Measurements from ENCODE around the gene PRIM2.
"Not testable (repeated sequence)": the region's sequence is repeated elsewhere in the genome, so short reads cannot be mapped to it uniquely, and the experiment has no call there.

The PRIM2 gene

DNA sequence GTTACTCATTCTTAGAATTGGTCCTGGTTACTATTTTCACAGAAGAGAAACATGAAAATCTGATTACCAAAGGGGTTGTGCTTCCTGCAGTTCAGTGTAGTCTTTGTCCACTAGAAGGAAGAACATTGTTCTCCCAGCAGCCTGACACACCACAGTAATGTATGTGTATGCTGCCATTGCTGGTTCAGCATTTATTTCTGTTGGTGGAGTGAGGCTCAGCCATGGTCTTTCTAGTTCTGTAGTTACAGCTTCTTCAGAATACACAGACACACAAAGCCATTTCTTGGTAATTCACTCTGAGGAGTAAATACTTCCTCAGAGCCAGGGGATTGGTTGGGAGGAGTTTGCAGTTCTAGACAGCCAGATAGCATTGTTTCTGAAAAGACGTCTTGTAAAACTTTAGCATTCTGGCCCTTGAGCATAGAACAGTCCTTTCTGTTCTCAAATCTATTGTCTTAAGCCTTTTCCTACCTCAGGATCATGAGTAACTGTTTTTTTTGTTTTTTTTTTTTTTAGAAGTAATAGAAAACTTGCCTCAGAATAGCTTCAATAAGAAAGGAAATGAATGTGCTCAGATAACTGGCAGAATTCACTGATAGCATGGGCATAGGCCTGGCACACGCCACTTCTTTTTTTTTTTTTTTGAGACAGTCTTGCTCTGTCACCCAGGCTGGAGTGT lies 128.5 kb downstream of the PRIM2 start:
- DNase-seq, result not testable (repeated sequence)

DNA sequence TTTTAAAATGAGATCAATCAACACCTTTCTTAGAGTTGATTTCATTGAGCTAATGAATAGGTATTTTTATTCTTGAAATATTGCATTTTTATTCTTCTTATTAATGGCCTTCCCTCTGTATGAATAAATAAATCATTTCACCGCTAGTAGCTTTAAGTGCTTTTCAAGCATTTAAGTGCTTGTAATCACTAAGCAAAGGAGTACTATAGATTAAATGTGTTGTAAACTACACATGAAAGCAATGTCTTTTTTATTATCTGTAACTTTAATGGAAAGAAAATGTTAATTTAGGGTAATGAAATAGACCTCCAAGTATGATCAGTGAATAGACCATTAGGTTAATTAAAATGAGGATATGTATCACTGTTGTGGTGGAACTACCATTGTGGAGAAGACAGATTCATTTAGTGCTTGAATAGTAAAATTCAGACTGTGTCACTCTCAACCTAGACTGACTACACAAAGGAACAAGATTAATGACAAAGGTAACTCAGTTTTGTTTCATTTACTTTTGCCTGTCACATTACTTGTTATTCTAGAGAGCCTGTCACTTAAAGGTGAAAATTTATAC lies 132.2 kb downstream of the PRIM2 start:
- DNase-seq, result not testable (repeated sequence)

DNA sequence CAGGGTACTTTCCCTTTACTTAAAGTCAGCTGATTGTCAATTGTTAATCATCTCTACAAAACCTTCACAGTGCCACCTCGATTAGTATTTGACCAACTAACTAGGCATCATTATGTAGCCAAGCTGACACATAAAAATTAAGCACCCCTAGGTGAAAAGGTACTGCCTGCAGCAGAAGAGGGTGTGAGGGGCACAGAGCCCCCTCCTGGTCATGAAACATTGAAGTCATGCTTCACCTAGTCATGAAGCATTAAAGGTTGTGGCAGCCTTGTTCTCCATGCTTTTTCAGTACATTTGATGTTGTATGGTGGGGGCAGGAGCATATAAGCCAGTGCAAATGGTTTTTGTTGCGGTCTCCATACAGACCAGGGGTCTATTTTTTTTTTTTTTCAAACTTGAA lies 142.4 kb downstream of the PRIM2 start:
- not testable (repeated sequence) for DNase-seq

GRCh38 chr6:57461022-57461421 lies 143.6 kb downstream of the PRIM2 start:
- DNase-seq, result not testable (repeated sequence)

DNA sequence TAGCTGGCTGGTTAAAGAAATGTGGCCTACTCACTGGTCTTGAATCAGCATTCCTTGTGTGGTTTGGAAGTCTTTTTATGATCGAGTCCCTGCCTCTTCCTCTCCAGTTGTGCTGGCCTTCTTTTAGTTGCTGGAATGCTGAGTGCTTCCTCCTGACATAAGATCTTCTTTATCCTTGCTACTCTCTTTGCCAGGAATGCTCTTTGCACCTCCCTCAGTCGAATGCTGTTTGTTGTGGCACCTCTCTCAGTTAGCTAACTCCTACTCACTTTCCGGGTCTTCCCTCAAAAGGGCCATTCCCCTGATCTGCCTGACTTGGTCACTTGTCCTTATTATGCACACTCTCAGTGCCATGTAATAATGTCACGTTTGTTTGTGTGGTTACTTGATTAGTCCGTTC lies 146.4 kb downstream of the PRIM2 start:
- peak; percentile 33 for DNase-seq

GRCh38 chr6:57465968-57466367 lies 148.5 kb downstream of the PRIM2 start:
- not testable (repeated sequence) for DNase-seq

GRCh38 chr6:57469072-57469471 lies 151.6 kb downstream of the PRIM2 start:
- DNase-seq, result no peak

DNA sequence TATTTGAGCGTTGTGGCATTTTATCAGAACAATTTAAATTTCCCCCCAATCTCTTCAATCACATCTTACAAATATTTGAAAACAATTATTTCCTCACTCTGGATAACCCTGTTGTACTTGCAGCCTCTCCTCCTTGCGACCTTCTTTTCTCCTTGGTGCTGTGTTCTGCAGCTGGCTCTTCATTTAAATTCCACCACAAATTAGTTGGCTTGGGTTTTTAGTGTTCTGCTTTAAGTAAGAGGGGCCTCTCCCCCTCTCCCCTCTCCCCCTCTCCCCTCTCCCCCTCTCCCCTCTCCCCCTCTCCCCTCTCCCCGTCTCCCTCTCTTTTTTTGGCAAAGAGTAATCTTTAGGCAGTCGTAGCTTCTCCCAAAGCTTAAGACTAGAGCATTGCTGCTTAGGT lies 152.7 kb downstream of the PRIM2 start:
- DNase-seq, result not testable (repeated sequence)

- DNase-seq, result not testable (repeated sequence)
Measured at GRCh38 chr6:57471314-57471864, 154.0 kb downstream of the PRIM2 start.

DNA sequence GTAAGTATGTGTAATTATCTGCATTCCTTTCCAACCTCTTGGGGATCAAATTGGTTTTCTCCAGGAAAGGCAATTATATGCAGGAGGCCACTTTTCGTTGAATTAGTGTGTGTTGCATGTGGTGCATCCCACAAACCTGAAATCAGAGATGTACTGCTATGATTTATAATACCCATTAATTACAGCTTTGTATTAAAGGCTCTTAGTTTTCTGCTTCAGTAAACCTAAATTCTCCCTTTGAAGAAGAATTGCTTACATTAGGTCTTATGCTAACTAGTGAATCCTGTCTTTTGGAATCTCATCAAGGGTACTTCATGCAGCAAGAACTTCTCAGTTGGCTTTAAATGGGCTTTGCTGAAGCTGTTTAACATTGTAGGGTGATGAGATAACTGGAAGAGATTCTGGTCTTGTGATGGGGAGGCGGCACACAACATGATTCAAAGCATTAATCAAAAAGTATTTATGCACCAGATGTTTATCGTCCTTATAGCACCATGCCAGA lies 155.5 kb downstream of the PRIM2 start:
- DNase-seq, result peak; percentile 90

DNA sequence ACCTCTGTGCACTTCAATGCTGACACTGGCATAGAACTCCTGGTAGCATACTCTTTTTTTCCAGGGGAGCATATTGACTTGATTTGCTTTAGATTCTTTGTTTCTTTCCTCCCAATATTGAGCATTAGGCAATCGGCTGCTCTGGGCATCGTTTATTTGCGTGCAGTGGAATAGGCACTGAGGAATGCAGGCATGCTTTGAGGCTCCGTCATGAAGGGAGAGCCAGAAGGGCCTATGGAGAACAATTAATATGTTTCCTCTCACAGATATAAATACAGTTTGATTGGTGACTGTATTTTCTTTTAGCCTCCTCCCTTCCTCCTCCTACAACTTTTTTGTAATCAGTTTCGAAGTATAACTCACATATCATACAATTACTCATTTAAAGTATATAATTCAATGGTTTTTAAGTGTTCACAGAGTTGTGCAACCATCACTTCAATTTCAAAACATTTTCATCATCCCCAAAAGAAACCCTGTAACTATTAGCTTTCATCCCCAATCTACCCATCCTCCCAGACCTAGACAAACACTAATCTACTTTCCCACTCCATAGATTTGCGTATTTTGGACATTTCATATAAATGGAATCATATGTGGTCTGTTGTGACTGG lies 157.5 kb downstream of the PRIM2 start:
- DNase-seq, result peak; percentile 84

DNA sequence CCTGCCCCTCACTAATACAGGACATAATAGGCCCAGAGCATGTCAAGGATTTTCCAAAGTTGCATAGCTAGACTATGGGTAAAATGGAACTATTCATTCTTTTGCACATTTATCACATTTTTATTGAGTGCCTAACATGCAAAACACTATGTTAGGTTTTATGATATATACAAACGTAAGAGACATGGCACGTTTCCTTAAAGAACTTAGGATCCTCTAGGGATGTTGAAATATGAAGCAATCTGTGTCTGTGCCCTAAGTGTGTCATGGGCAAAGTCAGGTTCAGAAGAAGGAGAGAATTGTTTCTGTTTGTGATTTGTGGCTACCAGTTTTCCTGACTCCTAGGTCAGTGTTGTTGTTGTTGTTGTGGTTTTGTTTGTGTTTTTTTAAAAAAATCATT lies 158.2 kb downstream of the PRIM2 start:
- peak; percentile 58 for DNase-seq

DNA sequence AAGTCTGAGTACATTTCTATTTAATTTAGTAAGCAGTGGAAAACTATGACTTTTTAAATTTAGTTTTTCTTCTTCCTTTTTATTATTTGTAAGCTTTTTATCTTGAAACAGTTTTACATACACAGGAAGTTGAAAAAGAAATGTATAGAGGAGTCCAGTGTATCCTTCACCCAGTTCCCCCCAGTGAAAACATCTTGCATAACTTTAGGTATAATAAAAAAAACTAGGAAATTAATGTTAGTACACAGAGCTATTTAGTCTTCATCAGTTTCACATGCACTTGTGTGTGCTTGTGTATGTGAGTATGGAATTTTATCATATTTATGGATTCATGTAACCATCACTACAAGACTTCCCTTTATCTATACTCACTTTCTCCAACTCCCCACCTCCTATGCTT lies 162.8 kb downstream of the PRIM2 start:
- DNase-seq, result not testable (repeated sequence)

GRCh38 chr6:57481121-57481520 lies 163.7 kb downstream of the PRIM2 start:
- DNase-seq, result not testable (repeated sequence)

DNA sequence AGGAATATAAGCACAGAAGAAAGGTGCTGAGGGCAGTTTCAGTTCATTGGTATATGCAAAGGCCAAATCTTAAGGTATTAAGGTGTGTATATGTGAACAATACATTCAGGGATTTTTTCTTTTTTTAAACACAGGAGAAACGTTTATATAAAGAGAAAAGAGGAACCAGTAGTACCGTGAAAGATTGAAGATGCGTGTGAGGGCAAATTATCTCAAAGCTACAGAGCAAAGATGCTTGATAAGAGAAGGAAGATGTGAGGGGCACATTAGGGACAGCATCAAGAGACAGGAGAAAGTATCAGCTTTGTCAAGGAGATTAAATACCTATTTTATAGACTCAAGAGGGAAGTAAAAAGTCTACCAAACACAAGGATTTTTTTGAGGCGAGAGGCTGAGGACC lies 165.0 kb downstream of the PRIM2 start:
- DNase-seq, result not testable (repeated sequence)

DNA sequence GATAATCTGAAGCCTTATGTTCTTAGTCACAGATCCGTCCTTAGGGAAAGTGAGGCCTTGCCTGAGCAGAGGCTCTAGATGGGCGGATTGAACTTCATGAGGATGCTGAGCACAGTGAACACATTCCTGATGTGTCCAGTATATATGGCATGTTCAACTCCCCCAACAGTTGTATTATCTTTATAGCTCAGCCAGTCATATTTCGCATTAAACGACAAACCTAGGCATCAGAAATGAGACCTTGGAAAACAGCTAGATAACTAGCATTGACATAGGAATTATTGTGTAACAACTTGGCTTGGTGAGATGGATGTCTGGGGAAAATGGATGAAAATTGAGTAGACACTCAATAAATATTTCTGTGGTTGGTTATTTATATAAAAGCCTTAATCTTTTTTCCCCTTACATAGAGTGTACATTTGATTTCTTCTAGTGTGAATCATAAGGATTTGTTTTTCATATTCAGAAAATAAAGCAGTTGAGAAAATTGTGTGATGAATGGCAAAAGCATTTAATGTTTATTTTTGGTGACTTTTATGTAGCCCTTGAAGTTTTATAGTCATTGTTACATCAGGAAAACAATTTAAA lies 169.2 kb downstream of the PRIM2 start:
- DNase-seq, result peak; percentile 67

- DNase-seq, result not testable (repeated sequence)
Measured at GRCh38 chr6:57488551-57488950, 171.1 kb downstream of the PRIM2 start.

DNA sequence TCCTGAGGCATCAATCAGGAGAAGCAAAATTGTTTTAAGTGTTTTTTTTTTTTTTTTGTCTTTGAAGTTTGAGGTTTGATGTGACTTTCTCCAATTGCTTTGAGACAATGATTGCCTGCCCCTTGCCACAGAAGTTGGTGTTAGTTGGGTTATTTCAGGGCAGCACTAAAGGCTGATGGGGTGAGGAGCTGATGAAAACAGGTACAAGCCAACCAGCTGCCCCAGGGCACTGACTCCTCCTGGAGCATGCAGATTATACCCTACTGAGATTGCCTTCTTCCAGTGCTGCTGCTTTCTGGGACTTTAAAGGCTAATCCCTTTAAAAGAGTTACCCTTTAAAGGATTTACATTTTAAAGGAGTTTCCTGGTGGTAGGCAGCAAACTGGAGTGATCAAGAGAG lies 172.5 kb downstream of the PRIM2 start:
- not testable (repeated sequence) for DNase-seq

- not testable (repeated sequence) for DNase-seq
Measured at GRCh38 chr6:57491795-57492194, 174.4 kb downstream of the PRIM2 start.

GRCh38 chr6:57496251-57496650 lies 178.8 kb downstream of the PRIM2 start:
- not testable (repeated sequence) for DNase-seq

DNA sequence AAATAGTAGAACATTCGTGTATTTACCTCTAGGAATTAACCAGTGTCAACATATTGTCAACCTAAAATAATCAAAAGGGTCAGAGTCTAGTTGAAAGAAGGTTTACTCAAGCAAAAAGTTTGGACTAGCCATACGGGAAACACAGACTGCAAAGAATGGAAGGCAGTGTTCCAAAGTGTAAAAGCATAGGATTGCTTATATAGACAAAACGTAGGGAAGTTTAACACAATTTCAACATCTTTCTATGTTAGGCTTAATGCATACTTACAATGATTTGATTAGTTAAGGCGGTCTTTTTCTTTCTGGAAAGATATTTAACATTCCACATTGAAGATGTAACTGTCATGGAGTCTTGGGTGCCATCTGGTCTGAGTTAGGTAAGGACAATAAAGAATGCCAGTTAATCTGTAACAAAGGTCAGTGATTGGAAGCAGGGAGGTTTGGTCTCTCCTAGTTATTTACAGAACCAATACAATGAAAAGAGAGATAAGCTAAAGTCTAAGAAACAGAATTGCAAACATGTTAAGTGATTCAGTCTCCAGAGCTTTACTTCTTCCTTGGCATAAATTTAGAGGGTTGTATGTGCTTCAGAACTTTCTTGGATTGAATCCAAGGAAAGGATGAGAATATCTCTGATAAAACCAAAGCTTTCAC lies 183.1 kb downstream of the PRIM2 start:
- peak; percentile 86 for DNase-seq

GRCh38 chr6:57502387-57502786 lies 185.0 kb downstream of the PRIM2 start:
- DNase-seq, result not testable (repeated sequence)

Data from fibroblast of skin of scalp (primary cell).